GM19193 (cell line): ENCODE results near the gene CREB5.

ENCODE experiments used
- POLR2A ChIP-seq: IDR thresholded peaks from 4 replicates; pipeline ENCODE4 v1.6.1; 2011; ENCODE audit not compliant: insufficient read depth, insufficient read length; ENCODE audit errors: extremely low read depth

Gene CREB5

DNA sequence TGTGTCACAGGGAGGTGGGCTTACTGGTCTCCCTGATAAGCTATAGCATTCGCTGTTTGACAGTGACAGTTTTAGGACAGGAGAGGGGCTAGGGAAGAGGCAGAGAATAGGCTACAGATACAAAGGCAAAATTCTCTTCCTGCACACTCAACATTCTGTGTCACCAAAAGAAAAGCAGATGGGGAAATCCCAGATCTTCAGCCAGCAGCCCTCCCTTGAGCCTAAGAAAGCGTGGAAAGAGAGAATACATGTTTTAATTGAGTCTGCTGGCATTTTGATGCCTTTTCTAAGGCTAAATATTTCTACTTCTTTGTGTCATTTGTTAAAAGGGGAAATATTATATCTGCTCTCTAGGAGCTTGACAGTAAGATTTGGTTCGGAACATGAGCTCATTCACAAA, 298.8 kb downstream of the CREB5 start:
- no peak for TF ChIP-seq POLR2A

DNA sequence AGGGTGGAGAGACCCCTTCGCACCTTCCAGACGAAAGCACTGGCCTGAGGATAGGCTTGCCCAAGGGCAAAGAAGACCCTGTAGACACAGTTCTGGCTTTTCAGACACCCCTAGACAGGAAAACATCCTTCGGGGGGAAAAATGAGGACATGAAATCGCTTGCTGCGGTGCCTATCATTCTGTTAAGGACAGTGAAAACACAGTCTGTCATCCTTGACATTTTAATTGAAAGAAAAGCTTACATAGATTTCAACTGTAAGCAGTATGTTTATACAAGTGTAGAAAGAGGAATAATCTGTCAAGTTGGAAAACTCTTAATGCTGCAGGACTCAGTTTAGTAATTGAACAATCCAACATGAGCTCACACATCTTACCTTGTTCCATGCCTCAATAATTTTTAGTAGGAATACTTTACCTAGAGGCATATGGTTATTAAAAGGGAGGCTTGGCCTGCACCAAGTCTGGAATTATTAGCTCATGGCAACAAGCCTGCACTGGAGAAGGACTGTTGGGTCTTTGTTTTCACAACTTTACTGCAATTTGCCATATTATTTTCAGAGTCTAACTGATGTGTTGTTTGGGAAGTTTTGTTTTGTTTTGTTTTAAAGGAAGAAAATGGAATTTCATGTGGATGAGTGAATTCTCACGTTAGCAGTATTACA, 302.3 kb downstream of the CREB5 start:
- no peak for TF ChIP-seq POLR2A

DNA sequence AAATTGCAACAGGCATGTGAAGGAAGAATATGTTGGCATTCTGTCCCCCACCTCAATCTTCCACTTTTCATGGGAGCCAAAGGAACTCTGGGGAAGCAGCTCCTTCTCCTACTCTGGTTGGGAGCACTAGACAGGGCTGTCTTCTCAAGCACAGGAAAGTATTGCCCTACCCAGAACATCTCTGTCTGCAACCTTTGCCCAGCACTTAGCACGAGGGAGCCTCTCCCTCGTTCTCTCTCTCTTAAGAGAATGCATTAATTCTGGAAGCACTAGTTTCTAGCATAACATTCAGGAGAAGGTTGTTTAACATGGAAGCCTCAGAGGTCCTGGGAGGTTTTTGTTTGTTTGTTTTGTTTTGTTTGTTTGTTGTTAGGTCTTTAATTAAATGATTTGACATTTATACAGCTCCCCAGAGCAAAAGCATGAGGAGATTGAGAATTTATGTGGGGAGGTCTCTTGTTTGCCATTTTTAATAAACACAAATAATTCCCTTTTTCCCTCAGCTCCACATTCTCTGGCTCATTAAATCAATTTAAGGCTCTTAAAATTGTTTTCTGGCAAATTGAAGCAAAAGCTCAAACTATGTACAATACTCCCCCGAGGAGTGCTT, 305.2 kb downstream of the CREB5 start:
- TF ChIP-seq POLR2A: no peak

DNA sequence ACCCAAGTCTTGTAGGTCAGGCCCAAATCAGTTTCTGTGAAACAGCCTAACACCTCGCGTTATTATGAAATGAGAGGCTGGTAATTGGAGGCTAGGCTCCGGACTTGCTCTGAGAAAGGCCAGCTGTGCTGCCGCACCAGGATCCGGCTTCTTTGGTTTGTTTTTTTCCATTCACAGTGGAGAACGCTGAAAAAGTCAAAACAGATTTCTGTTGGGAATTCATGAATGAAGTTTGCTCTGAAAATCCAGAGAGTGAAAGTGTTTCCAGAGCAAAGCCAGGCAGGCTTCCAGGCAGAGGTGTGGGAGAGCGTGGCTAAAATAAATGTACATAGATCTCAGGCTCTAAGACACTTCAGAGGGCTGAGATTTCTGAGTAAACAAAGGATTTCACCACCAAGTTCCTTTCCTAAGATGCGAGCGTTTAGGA, 305.8 kb downstream of the CREB5 start:
- TF ChIP-seq POLR2A: no peak

DNA sequence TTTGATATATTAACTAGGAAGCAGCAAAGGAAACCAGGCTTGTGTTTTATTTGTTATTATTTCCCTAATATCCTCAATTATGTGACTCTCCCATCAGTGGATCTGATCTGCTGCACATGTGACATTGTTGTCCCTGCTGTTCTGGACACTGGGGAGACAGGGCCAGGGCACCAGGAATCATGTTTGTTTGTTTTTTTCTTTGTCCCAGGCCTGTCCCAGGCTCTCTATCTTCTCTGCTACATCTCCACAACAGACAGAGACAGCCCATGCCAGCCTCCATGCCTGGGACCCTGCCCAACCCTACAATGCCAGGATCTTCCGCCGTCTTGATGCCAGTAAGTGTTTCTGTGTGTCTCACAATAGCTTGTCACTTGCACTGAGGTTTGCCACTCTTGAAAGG, 306.2 kb downstream of the CREB5 start:
- no peak for TF ChIP-seq POLR2A

DNA sequence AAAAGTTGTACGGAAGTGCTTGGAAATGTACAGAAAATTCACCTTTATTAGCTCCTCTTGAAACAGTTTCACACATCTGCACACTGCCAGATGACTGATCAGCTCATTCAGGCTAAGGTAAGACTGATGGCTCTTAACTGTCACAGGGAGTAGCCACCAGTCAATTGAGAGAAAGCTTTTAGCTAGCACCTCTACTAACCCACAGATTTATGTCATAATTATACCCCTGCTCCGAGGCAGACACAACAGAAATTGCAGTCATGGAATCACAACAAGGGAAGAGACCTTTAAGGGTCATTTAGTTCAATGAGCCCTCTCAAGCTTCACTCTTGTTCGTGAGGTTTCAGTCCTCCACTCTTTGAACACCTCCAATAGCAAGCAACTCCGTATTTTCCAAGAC, 310.4 kb downstream of the CREB5 start:
- no peak for TF ChIP-seq POLR2A

DNA sequence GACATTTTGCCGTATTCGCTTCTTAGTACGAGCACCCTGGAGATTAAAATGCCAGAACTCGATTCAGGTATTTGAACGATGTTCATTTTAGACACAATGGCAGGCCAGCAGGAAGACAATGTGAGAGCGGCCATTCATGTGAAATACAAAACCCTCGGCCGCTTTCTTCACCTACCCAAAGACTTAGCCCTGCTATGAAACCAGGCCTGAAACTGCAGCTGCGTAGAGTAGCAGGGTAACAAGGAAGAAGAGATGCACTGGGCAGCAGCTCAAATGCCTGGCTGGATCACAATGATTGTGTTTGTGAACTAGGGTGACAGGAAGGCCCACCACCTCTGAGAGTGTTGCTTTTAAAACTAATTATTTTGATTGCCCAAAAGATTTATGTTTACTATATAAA, 311.0 kb downstream of the CREB5 start:
- TF ChIP-seq POLR2A: no peak

DNA sequence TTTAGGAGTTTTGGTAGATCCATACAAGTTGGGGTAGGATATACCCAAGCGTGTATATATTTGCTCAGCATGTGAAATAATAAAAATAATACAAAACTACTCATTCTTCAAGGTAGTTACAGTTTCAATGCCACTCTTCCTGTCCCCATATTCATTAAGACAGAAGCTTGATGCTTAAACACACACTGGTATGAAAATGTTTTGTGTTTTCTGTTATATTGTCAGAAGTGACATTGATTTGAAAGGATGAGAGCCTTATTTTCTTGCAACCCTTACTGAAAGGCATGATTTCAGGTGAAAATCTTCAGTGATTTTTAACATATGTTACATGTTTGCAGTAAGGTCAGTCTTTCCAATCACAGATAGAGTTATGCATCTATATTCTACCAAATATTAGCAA, 312.2 kb downstream of the CREB5 start:
- no peak for TF ChIP-seq POLR2A

DNA sequence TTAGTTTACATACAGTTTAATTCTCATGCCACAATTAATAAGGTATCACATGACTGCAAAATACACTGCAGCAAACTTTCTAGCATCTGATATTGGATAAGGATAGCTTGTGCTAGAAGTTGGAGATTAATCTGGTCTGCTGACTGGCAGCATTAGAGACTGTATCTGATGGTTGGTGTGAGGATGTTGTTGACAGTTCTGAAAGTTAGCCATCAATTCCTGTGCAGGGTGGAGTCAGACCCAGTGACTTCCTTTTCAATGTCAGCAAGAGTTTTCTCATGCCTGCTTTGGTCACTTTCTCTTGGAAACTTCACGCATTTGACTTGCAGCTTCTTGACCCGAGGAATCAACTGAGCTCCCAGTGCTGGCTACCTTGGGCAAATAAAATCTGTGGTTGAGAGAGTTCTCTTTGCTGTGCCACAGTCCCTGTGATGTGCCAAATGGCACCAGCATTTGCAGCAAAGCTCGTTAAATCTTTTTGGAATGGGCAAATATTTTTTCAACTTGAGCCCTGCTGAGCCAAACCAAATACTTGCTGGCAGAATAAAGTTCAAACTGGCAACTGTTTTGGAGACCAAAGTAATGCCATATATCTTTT, 312.8 kb downstream of the CREB5 start:
- no peak for TF ChIP-seq POLR2A

DNA sequence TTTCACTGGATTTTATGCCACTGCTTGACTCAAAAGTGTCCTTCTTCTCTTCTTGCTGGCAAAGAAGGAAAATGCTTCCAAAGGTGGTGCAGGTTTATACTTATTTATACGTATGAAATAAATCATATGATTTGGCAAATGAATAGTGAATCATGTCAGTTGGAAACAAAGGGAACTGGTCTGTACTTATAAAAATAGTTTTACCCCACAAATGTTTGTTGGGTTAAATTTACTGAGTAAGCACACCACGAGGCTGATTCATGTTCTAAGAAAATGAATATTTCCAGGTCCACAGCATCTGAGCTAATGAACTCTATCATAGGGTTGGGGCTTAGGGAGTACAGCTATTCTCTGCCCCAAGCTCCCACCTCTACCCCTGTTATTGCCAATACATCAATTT, 313.6 kb downstream of the CREB5 start:
- no peak for TF ChIP-seq POLR2A

DNA sequence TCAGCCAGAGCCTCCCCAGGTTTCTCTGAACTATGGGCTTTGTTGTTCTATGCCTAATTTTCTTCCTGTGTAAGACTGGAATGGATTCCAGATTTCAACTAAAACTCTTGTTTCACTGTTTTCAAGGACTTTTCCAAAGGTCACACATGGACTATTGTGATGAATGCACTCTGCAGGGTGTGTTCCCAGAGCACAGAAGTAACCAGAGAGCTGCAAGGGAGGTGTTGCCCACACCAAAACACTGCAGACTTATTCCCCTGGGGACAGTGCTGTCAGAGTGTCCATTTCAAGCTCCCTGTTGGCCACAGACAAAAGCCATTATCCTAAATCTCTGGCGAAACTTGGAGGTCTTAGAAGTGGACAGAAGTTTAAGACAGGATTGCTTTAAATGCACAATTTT, 314.2 kb downstream of the CREB5 start:
- TF ChIP-seq POLR2A: no peak

DNA sequence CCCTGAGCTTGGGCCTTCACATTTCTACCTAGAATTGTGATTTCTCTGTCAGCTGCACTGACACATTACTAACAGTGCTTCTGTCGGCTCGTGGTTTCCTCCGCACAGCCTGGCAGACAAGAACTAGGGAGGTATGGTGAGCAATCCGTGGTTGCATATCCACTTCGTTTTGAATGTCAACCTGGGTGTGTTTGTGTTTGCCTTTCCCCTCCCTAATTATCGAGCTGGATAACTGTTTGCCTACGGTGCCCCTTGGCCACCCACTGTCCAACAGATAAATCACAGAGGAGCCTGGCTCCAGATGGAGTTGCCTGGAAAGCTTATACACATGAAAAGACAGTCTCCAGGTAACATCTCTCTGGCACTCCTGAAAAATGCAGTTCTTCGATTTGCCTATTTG, 317.0 kb downstream of the CREB5 start:
- no peak for TF ChIP-seq POLR2A

DNA sequence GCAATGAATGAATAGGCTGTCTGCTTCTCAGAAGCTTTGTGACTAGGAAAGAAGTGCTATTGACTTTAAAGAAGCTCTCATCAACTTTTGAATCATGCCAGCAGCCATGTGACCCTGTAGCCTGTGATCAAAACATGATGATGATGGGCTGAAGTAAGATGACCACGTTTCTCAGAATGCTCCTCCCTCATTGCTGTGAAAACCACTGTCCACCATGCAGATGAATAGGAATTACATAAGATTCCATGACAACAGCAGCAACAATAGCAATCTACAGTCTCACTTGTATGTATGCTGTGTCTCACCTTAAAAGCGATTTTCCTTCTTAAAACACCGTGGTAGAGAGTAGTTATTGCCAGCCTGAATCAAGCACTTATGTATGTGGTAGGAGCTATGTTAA, 317.4 kb downstream of the CREB5 start:
- no peak for TF ChIP-seq POLR2A

DNA sequence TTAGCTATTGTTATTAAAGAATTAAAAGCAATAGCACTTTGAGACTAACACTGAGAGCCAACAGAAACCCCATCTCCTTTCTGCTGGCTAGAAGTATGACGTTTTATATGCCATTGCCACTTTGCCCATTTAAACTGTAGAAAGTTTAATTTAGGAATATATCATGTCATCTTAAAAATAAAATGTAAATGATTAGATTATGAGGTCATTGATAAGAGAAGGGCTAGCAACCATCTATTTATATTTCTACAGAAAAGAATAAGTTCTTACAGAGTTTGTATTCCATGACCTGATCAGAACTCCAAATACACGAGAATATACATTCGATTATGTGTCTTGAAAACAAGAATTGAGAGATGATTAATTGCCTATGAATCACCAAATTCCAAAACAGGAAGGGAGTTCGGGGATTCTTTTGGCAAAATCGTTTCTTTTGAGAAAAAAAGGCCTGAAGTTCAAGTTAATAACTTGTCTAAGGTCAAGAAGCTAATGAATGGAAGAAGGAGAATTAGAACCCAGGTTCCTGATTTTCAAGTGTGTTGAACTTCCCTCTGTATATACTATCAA, 318.9 kb downstream of the CREB5 start:
- no peak for TF ChIP-seq POLR2A

DNA sequence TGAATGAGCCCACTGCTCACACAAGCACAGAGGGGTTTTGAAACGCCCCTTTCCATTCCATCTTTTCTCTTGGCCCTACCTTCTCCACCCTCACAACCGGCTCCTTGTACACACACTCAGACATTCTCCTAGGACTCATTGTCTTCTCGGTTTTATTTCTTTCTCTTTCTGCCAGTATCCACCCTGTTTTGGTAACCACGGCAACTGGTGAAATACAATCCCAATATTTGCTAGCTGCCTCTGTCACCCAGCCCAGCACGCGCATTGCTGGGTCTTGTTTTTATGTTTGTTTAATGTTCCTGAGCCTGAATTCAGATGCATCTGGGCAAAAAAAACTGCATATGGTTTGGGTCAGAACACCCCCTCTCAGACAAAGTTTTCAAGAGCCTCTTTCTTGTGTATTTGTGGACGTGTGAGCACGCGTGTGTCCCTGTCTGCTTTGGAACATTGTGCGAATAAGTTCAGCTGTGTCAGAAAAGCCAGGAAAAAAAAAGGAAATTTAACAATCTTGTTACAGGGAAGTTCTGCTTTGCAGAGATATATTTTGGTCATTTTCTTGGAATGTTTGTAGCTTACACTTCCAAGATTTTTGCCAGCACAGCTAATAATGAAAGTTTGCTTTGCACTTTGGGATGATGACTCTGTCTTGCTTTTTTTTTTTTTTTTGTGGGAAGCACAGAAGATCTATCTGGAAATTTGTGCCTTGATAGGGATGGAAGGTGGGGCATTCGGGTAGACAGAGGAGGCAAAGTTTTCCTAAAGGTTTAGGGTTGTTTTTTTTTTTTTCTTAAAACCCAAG, 320.0 kb downstream of the CREB5 start:
- no peak for TF ChIP-seq POLR2A
